SH-SY5Y (cell line): ENCODE results near the gene FKBP5.

Experiments used
- GATA2 ChIP-seq: IDR thresholded peaks from 2 replicates; pipeline ENCODE4 v1.6.1; 2011; ENCODE audit warnings: mild to moderate bottlenecking, low read depth, low read length
- GATA3 ChIP-seq: IDR thresholded peaks from 2 replicates; pipeline ENCODE4 v1.6.1; 2011; ENCODE audit warnings: low read depth, mild to moderate bottlenecking, low read length, moderate library complexity

DNA sequence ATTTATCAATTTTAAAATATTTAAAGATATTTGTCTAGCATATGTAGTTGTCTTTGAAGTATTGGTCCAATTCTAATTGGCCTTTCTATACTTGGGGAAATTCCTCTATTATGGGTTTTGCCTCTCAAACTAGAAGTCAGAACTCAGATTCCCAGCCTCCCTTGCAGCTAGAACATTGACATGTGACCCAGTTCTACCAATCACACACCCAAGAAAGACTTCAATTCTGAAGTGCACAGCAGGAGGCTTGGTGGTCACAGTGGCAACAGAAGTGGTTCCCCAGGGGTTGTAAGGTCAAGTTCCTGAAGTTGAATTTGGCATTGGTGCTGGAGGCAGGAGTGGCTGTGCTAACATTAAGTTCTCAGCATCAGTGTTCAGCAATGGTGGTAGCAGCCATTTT lies 14.8 kb upstream of the FKBP5 start:
- TF ChIP-seq GATA2 (no peak), GATA3 (no peak)
